Amniotic stem cell (primary cell): ENCODE measurements around the gene AMIGO1.

ENCODE experiments used
- DNase-seq: peaks from one replicate; lab custom pipeline; 2025; lab: John Stamatoyannopoulos, UW

Gene AMIGO1

DNA sequence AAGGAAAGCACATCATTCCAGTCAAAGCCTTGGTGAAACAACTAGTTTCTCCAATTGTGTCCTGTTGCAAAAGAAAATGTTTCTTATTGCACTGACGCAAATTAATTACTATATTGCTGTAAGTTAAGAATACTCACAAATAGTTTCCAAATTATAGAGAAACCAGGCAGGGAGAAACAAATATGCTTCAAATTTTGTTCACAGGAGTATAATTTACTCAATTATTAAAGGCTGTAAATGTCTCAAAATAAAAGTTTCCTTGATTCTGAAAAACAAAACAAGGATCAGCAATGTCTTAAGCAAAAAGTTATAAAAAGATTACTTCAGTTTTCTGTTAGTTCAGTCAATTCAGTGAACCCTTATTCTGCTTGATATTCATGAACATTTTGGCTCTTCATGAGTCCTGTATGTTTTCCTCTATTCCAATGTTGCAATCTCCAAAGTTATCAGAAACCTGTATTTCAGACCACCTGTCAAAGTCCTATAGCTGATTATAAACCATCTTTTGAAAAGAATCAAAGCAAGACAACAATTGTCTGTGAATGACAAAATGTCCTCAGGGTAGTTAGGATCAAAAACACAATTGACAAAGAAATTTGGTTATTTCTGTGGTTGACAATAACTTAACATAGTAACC lies 54.9 kb downstream of the AMIGO1 start:
- no peak for DNase-seq
